Left forelimb (tissue), 1 donor: Measurements from ENCODE around the gene GNA14.
"Not testable (repeated sequence)": the region's sequence is repeated elsewhere in the genome, so short reads cannot be mapped to it uniquely, and the experiment has no call there.

ENCODE experiments used
- DNase-seq: peaks from one replicate; pipeline ENCODE4 v3.0.0-alpha.2; 2018; ENCODE audit warnings: low spot score

GNA14 gene

GRCh38 chr9:77643871-77644270, 4.3 kb downstream of the GNA14 start:
- no peak for DNase-seq

DNA sequence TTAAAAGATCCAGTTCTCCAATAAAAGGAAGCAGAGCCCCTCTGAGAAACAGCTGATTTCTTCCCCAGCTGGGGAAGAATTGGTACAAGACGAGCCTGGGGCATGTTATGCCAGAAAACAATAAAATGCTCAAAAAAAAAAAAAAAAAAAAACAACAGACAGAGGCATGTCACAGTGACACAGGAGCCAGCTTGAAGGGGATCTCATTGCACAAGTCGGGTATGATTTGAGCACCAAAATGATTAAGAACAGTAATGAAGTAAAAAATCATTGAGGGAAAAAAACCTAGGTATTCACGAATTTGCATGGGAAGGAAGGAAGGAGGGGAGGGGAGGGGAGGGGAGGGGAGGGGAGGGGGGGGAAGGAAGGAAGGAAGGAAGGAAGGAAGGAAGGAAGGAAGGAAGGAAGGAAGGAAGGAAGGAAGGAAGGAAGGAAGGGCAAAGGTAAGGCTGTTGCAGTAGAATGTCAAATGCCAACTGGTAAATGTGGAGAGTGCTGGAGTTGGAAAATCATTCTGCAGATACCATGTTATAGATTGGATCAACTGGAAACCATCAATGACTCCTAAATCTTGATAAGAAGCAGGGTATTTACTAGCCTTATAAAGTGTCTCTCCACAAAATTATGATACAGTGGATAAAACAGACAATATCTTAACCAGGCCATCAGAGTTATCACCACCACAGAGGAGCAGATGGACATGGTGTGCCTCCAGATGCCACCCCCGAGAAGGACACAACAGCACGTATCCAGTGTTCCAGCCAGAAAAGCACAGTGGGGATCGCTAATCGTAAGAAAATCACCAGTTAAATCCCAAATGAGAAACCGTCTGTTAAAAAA, 7.2 kb downstream of the GNA14 start:
- no peak for DNase-seq

GRCh38 chr9:77632652-77633051, 15.5 kb downstream of the GNA14 start:
- no peak for DNase-seq

DNA sequence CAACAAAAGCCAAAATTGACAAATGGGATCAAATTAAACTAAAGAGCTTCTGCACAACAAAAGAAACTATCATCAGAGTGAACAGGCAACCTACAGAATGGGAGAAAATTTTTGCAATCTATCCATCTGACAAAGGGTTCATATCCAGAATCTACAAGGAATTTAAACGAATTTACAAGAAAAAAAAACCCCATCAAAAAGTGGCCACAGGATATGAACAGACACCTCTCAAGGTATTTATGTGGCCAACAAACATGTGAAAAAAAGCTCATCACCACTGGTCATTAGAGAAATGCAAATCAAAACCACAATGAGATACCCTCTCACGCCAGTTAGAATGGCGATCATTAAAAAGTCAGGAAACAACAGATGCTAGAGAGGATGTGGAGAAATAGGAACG, 19.3 kb downstream of the GNA14 start:
- DNase-seq: not testable (repeated sequence)

DNA sequence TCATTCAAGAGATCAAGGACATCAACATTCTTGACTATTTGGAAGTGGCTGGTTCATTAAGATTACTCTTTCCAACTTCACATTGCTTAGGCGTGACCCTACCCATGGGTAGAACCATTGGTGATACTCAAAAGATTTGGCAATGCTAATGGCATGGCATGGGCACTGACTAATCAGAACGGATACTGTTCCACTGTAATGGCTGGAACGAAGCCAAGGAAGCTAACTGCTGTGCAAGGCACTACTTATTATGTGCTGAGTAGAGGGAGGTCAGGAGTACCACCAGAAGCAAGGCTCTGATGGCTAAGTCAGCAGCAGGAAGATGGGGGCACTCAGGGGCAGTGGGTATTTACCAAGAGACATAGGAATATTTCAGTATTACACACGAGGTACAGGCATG, 31.9 kb downstream of the GNA14 start:
- DNase-seq: no peak

GRCh38 chr9:77614645-77615044, 33.5 kb downstream of the GNA14 start:
- DNase-seq: no peak

GRCh38 chr9:77606526-77606925, 41.6 kb downstream of the GNA14 start:
- DNase-seq: no peak

GRCh38 chr9:77605449-77606220, 42.5 kb downstream of the GNA14 start:
- no peak for DNase-seq

- no peak for DNase-seq
These were observed 43.8 kb downstream of the GNA14 start for GRCh38 chr9:77604316-77604715.

GRCh38 chr9:77602852-77603251, 45.3 kb downstream of the GNA14 start:
- DNase-seq: no peak

DNA sequence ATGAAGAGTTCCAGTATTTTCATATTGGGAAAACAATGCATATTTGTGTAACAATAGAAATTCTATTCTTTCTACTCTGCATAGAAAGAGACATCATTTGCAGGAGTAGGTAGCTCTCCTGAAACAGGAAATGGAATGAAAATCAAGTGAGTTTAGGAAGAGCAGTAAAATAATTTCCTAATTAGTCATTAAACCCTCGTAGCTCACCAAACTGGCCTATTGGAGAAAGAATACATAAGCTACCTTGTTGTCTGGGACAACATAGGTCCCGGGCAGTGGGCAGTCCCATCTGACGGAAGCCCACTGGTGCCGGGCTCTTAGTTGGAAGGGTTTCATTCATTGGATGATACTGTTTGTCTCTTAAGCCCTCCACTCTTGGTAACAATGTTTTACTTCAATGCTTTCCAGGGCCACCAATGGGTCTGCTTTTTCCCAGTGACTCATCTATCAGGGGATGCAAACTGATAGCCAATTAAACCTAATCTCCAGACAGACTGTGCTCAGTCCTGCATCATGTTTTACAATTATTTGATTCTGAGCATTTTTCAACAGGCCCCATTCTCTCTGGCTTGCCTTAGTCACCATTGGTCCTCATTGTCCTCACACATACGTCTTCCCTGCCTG, 46.5 kb downstream of the GNA14 start:
- DNase-seq: no peak

GRCh38 chr9:77600810-77601209, 47.3 kb downstream of the GNA14 start:
- no peak for DNase-seq

DNA sequence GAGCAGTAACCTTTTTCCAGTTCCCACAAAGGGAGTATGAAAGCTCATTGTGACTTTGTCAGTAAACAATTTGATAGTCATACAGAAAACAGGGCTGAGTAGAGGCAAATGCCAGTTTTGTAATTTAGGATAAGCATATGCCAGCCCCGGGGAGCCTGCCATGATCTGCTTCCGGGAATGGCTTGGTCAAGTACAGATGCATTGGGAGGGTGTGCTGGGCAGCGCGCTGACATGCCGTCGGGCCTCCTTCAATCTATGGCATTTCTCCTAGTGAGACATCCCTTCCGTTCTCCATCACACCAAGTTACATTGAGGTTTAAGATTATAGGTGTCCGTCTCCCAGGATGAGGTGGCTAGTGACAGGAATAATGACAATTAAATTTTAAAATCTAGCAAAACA, 48.6 kb downstream of the GNA14 start:
- no peak for DNase-seq

DNA sequence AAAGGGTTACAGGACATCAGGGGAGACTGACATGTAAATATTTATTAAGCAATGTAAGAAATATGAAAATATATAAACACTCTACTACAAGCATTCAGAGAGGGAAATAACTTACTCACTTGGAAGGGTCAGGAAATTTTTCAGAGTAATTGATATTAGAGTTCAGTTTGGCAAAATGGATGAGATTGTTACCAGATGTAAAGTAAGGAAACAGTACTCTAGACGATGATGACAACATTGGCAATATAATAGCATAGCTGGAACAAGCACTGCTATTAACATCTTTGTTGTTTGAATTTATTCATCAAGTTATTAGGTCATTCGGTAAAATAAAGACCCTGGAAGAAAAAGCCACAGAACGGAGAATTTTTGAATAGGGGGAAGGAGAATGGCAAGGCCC, 49.1 kb downstream of the GNA14 start:
- DNase-seq: no peak

GRCh38 chr9:77598524-77598923, 49.6 kb downstream of the GNA14 start:
- no peak for DNase-seq

DNA sequence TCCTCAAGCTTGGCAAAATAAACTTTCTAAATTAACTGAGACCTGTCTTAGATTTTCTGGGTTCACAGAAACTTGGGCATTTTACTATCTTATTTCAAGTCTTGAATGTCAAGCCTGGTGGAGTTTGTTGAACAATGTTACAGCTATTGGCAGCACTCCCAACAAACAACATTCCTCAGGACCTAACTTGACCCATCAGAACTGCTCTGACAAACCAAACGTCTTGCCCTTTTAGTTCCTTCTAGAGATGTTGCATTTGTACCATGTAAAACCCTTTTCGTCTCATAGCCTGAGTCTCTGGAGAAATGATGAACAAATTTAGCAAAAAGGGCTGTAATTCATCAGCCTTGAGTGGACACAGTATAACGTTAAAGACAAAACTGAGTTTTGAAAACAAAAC, 51.1 kb downstream of the GNA14 start:
- no peak for DNase-seq

- no peak for DNase-seq
These were observed 52.6 kb downstream of the GNA14 start for GRCh38 chr9:77595426-77596095.

DNA sequence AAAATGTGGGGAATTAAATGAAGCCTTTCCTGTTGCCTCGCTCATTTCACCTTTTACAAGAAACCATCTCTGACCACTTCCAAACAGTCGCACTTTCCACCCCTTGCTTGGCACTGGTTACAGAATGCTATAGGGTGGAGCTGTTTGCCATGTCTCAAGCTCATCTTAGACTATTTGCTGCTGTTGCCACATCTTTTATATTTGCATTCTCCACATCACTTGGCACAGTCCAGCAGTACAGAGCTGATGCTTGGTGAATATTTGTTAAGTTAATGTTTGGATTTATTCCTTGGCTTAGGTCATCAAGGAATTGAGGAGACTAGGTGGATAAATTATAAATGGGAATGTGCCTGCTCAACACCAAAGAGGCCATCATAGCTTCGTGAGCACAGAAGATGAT, 53.2 kb downstream of the GNA14 start:
- no peak for DNase-seq

DNA sequence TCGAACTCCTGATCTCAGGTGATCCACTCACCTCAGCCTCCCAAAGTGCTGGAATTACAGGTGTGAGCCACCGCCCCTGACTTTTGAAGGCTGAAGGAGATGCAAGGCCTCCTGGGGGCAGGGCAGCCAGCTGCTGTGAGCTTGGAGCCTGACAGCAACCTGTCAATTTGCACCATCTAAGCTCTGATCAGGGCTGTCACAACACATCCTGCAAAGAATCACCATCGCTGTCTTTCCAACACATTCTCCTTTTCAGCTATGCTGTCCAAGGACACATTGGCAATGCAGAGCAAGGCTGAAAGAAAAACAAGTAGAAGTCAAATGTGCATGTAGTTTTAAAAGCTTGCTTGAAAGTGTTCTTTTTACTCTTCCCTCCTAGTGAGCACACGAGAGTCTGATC, 54.6 kb downstream of the GNA14 start:
- DNase-seq: no peak

DNA sequence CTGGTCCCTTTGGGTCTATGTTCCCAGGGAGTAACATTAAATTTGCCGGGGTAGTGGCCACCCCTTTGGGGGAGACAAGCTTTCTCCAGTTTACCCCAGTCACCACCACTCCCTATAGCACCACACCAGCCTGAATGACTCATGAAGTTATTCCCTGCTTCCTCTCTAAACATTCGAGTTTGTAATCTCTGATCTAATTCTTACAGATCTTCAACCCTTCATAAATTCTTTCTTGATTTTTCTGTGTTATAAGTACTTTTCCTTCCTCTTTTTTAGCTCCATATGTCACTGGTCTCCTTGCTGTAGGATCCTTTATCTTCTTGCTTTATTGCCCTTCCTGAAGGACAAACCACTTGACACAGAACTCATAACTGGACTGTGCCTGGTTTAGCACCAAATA, 55.6 kb downstream of the GNA14 start:
- DNase-seq: no peak

DNA sequence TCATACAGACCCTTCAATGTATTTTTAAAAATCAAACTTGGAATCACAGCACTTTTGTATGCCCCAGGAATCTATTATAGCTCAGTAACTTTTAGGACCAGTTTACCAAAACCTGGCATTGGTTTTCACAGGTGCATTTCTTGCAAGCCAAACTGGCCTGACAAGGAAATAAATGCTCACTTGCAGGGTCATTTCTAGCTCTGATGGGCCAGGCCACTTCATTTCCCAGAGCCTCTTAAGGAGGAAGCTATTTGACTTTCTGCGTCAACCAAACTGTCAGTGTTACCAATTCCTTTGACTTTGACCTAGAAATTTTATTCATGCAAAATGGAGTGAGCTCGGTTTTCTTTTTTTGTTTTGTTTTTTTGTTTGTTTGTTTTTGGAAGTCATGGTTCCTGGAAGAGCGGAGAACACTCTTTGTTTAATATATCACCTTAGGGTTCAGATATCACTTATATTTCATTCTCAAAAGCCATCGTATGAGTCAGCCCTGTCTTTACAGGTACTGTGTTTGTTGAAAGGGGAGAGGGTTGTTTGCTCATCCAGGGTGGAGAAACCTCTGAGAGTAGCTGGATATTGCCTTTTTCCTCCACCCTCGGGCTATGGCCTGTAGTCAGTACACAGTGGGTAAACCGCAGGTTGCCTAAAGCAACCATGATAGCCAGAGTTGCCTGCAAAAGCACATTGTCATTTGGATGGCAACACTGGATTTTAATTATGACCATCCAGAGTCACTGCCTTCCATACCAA, 58.9 kb downstream of the GNA14 start:
- DNase-seq: no peak
